22Rv1 (cell line): Measurements from ENCODE around the gene TMEM135.

Source experiments
- H3K27ac ChIP-seq: fragments of 450-650 bp; 2 replicates; pipeline ENCODE4 v1.5.1; 2017
- ZFX ChIP-seq: fragments of 450-650 bp; IDR thresholded peaks from 2 replicates; pipeline ENCODE4 v1.6.1; 2017; ENCODE audit warnings: antibody characterized with exemption, borderline replicate concordance
- TF ChIP-seq, protein P1 (sequence below): fragments of 450-650 bp; IDR thresholded peaks from 2 replicates; pipeline ENCODE4 v1.5.1; 2017; ENCODE audit warnings: mild to moderate bottlenecking

The TMEM135 gene

DNA sequence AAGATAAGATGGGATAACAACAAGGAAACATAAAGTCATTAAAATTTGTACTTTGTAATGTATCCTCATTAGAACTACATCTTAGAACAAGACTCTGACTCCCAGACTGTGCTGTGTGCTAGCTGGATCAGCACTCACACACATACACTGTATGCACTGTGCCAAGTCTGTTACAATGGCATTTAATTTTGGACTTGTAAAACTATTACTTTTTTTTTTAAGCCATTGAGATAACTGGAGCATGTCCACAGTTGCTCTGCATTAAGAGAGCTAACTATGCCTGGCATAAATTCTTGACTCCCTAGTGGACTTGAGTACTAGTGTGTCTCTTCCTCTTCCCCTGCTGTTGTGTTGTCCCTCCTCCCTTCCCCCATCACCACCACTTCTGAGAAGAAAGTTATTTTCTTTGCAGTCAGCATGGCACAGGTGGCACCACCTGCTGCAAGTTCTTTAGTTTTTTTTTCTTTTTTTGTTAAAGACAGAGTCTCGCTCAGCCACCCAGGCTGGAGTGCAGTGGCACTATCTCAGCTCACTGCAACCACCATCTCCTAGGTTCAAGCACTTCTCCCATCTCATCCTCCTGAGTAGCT is 268.6 kb downstream of the TMEM135 start:
- no peak for TF ChIP-seq ZFX
- TF ChIP-seq, protein P1, sequence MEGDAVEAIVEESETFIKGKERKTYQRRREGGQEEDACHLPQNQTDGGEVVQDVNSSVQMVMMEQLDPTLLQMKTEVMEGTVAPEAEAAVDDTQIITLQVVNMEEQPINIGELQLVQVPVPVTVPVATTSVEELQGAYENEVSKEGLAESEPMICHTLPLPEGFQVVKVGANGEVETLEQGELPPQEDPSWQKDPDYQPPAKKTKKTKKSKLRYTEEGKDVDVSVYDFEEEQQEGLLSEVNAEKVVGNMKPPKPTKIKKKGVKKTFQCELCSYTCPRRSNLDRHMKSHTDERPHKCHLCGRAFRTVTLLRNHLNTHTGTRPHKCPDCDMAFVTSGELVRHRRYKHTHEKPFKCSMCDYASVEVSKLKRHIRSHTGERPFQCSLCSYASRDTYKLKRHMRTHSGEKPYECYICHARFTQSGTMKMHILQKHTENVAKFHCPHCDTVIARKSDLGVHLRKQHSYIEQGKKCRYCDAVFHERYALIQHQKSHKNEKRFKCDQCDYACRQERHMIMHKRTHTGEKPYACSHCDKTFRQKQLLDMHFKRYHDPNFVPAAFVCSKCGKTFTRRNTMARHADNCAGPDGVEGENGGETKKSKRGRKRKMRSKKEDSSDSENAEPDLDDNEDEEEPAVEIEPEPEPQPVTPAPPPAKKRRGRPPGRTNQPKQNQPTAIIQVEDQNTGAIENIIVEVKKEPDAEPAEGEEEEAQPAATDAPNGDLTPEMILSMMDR = no peak
- no peak overlapping the region for H3K27ac ChIP-seq

DNA sequence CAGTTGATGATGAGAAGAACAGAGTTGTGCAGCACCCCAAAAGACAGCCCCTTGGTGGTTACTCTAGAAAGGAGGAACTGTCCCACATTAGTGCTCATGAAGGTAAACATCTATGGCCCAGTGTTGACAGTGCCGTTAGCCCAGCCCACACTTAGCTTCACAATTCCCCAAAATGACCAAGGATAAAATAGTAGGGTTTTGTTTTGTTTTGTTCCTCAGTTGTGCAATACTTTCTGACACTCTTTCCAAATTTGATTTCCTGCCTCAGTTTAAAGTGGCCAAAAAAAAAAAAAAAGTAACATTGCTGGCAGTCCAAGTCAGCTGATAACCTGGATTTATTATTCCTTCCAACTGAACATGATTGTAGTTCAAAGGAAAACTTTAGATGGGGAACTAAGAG is 269.4 kb downstream of the TMEM135 start:
- TF ChIP-seq, protein P1 = no peak
- no peak for TF ChIP-seq ZFX
- H3K27ac ChIP-seq = no peak overlapping the region

DNA sequence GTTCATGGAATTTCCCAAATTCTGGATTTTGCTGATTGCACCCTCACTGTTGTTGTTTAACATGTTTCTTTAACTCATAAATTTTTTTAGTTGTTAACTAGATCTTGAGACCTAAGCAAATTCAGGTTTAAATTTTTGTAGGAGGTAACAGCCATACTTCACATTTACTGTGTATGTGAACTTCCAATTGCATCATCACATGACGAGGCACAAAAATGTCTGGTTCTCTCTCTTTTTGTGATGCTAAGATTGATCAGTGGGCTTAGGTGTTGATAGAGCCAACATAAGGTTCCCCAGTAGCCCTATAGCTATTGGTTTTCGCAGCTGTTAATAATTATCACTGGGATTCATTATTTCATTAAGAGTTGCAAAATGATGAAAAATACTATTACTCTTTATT is 277.5 kb downstream of the TMEM135 start:
- H3K27ac ChIP-seq = no peak overlapping the region

DNA sequence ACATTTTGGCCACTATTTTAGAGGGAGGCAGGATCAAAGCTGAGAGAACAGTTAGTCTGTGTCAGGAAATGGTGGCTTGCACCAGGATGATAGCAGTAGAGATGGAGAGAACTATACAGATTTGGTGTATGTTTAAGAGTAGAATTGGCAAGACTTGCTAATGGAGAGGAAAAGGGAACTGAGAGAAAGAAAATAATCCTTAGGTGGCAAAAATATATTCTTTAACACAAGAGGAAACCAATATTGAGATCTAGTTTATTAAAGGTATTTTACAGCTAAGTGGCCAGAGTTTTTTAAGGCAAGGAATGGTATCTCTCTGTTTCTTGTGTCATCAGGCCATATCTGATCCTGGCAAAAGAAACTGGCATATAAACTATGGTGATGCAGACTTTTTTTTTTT is 278.8 kb downstream of the TMEM135 start:
- TF ChIP-seq, protein P1 = no peak
- TF ChIP-seq ZFX = no peak

More for the DNA sequence above, 277.5 kb downstream of the TMEM135 start:
- TF ChIP-seq, protein P1 = no peak
- TF ChIP-seq ZFX = no peak

DNA sequence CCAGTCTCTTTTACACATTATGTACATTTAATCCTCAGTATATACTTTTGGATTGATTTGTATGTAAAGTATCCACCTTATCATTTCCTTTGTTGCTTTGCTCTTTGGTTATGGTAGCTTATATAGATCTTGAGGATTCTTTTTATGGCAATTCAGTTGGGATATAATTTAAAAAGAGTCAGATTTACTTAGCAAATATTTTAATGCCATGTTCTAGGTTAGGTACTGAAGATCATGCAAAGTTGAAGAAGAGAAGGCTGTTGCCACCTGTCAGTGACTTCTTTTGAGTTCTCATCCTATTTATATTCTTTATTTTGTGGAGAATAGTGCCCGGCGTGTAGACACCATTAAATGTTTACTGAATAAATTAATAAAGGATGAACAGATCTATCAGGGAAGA is 279.7 kb downstream of the TMEM135 start:
- H3K27ac ChIP-seq = no peak overlapping the region
- TF ChIP-seq, protein P1 = no peak
- no peak for TF ChIP-seq ZFX

More for the DNA sequence above, 278.8 kb downstream of the TMEM135 start:
- no peak overlapping the region for H3K27ac ChIP-seq

DNA sequence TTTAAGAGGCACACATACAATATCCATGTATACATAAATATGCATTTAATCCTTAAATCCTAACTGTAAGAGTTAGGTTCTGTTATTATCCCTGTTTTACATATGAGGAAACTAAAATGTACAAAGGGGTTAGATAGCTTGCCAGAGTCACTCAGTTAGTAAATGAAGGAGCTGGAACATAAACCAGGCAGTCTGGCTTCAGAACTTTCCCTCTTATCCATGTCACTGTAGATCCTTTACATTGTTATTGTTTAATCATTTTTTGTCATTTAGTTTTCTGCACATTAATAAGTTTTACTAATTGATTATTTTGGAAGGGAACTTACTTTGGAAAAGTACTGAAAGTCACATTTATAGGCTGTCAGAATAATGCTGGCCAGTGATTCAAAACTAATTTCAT is 282.4 kb downstream of the TMEM135 start:
- H3K27ac ChIP-seq = no peak overlapping the region

DNA sequence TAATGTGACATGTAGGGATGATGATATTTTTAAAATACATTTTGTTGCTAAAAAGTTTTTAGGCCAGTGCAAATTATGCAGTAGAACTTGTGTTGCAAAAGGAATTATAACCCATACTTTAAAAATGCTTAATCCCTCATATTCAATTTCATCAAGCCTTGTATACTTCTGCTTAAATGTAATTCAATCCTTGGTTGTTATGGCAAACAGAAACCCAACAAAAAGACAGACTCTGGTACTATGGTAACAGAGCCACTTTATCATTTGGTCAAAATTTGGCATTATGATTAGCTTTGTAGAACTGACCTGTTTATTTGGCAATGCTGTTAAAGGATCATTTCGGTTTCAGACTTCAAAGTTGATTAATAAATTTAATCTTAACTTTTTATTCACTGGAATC is 284.8 kb downstream of the TMEM135 start:
- TF ChIP-seq, protein P1 = no peak
- no peak overlapping the region for H3K27ac ChIP-seq

More for the DNA sequence above, 282.4 kb downstream of the TMEM135 start:
- TF ChIP-seq ZFX = no peak
- TF ChIP-seq, protein P1 = no peak
